ENCODE measurements around the gene CRNN.

GRCh38 chr1:152451254-152451653 lies 37.2 kb upstream of the CRNN start:
- no peak for TF ChIP-seq CTCF (IDR thresholded peaks at IDR 0.05; ENCODE audit: poor library complexity, severe bottlenecking)
- TF ChIP-seq RAD21 (conservative IDR thresholded peaks at IDR 0.05) = no peak
- TF ChIP-seq EP300 (conservative IDR thresholded peaks at IDR 0.05; ENCODE audit: poor library complexity, severe bottlenecking) = no peak
- TF ChIP-seq SMC3 (conservative IDR thresholded peaks at IDR 0.05; ENCODE audit: poor library complexity) = no peak
- no peak for TF ChIP-seq POLR2AphosphoS5 (IDR thresholded peaks at IDR 0.05)
- TF ChIP-seq MXI1 (conservative IDR thresholded peaks at IDR 0.05; ENCODE audit: poor library complexity, severe bottlenecking) = no peak
- TF ChIP-seq REST (IDR thresholded peaks at IDR 0.05; ENCODE audit: borderline replicate concordance) = no peak

All from neural cell (in vitro differentiated cells).